K562 (cell line): ENCODE measurements around the gene USP11. TPM values are rescaled to one million over a fixed set of nuclear protein-coding genes. Genes with fewer than 3 reads are reported as not detected.

ENCODE experiments used
- ATAC-seq: fragments of 200-7000 bp; cut with Tn5 transposase; 3 replicates; pipeline ENCODE4 v1.9.1; 2020; ENCODE audit warnings: moderate library complexity
- BruUV-seq: library from RNA; stranded (reverse); fragments of 400-500 nt; replicated peaks from 2 replicates; lab custom pipeline; 2021; lab: Mats Ljungman, UMichigan
- CTCF ChIA-PET: fragments of 300-600 bp; formaldehyde crosslinking; extraction: SDS; loops from one replicate; lab custom pipeline; 2021; ENCODE audit warnings: low intra/inter-chr PET ratio; lab: Yijun Ruan, JAX
- POLR2A ChIA-PET: fragments of 300-600, 350-650 bp; sonication (Branson Sonifier 250); formaldehyde crosslinking; extraction: SDS; loops from one replicate; lab custom pipeline; 2021; ENCODE audit warnings: antibody characterized with exemption, inconsistent platforms; lab: Yijun Ruan, JAX
- DNase-seq, 4 experiments: peaks; one replicate each; pipeline versions ENCODE4 v3.0.0 to v3.0.0-alpha.2; 2011 to 2018; ENCODE audit warnings: low spot score in 3 of 4, mixed read lengths in 3 of 4; ENCODE audit errors: extremely low read depth in 1 of 4
- FAIRE-seq: peaks from 2 replicates; lab custom pipeline; 2011; peaks lifted over from hg19 to GRCh38; lab: Jason Lieb, UNC
- H2AFZ ChIP-seq: 2 replicates; pipeline ENCODE4 v1.6.0; 2011; ENCODE audit warnings: low read depth, low read length, control low read depth, inconsistent platforms
- H3K27ac ChIP-seq: fragments of 200-600 bp; 3 replicates; pipeline ENCODE4 v1.8.0; 2011; ENCODE audit warnings: low read depth, mild to moderate bottlenecking, control low read depth, inconsistent platforms, low read length, moderate library complexity, mixed read lengths; ENCODE audit errors: extremely low read depth
- H3K27me3 ChIP-seq, 2 experiments: fragments of 300-600 bp in 1 of 2; 2 replicates in 1 of 2; 3 replicates in 1 of 2; pipeline versions ENCODE4 v1.6.0 to v1.8.0; 2011; ENCODE audit warnings: inconsistent platforms in 2 of 2, low read length in 2 of 2, mild to moderate bottlenecking in 1 of 2, mixed read lengths in 1 of 2, moderate library complexity in 1 of 2; ENCODE audit not compliant: control insufficient read depth in 2 of 2, insufficient read depth in 2 of 2
- H3K36me3 ChIP-seq: fragments of 300-600 bp; 3 replicates; pipeline ENCODE4 v1.8.0; 2011; ENCODE audit warnings: mild to moderate bottlenecking, low read length, inconsistent platforms; ENCODE audit not compliant: control insufficient read depth, insufficient read depth
- H3K4me1 ChIP-seq, 2 experiments: fragments of 200-600 bp in 1 of 2; replicated peaks in 1 of 2; 2 replicates in 1 of 2; 3 replicates in 1 of 2; pipeline versions ENCODE4 v1.5.1 to v1.8.0; 2011; ENCODE audit warnings: inconsistent platforms in 2 of 2, low read length in 2 of 2, mild to moderate bottlenecking in 1 of 2, mixed read lengths in 1 of 2, moderate library complexity in 1 of 2; ENCODE audit not compliant: control insufficient read depth in 2 of 2, insufficient read depth in 2 of 2
- H3K4me2 ChIP-seq: 2 replicates; pipeline ENCODE4 v1.6.1; 2011; ENCODE audit warnings: low read length, control low read depth, inconsistent platforms, mixed read lengths; ENCODE audit not compliant: insufficient read depth
- H3K4me3 ChIP-seq: fragments of 200-600 bp; sonication (generic), shearing (Covaris generic); 2 replicates; pipeline ENCODE4 v1.5.1; 2016; ENCODE audit warnings: control low read depth, inconsistent platforms
- H3K79me2 ChIP-seq: fragments of 200-600 bp; 3 replicates; pipeline ENCODE4 v1.8.0; 2011; ENCODE audit warnings: low read length, inconsistent platforms; ENCODE audit not compliant: control insufficient read depth, insufficient read depth
- H3K9ac ChIP-seq, 2 experiments: 2 replicates each; pipeline versions ENCODE4 v1.6.0 to v1.6.1; 2011; ENCODE audit warnings: low read depth in 2 of 2, low read length in 2 of 2, control low read depth in 1 of 2, inconsistent platforms in 1 of 2, mild to moderate bottlenecking in 1 of 2, mixed read lengths in 1 of 2; ENCODE audit not compliant: insufficient read depth in 1 of 2
- H3K9me1 ChIP-seq: one replicate; pipeline ENCODE4 v1.6.0; 2011; ENCODE audit warnings: inconsistent platforms, mild to moderate bottlenecking, low read length, moderate library complexity; ENCODE audit not compliant: control insufficient read depth, insufficient read depth
- H3K9me3 ChIP-seq: replicated peaks from 2 replicates; pipeline ENCODE4 v1.5.1; 2011; ENCODE audit warnings: low read depth, low read length, inconsistent platforms; ENCODE audit not compliant: control insufficient read depth, insufficient read depth
- H4K20me1 ChIP-seq: replicated peaks from 2 replicates; pipeline ENCODE4 v1.6.1; 2011; ENCODE audit warnings: low read length, inconsistent platforms, mixed read lengths; ENCODE audit not compliant: control insufficient read depth, insufficient read depth
- CTCF ChIP-seq, 3 experiments: IDR thresholded peaks in 2 of 3; conservative IDR thresholded peaks in 1 of 3; 2 replicates each; pipeline ENCODE4 v1.5.1; 2011 to 2012; ENCODE audit warnings: low read length in 3 of 3, mild to moderate bottlenecking in 3 of 3, control low read depth in 2 of 3, improper control_type of control experiment in 1 of 3, inconsistent platforms in 1 of 3, low read depth in 1 of 3, mixed read lengths in 1 of 3, moderate library complexity in 1 of 3; ENCODE audit not compliant: insufficient read depth in 2 of 3
- DDX20 ChIP-seq: fragments of 450-650 bp; IDR thresholded peaks from 2 replicates; pipeline ENCODE4 v1.6.1; 2016; ENCODE audit warnings: missing genetic modification characterization, low read depth, mild to moderate bottlenecking, missing compliant biosample characterization, moderate library complexity
- E2F6 ChIP-seq, 2 experiments: IDR thresholded peaks; 2 replicates each; pipeline ENCODE4 v1.6.1; 2011; ENCODE audit warnings: borderline replicate concordance in 1 of 2, control low read depth in 1 of 2, low read depth in 1 of 2, low read length in 1 of 2, mild to moderate bottlenecking in 1 of 2, mixed read lengths in 1 of 2, moderate library complexity in 1 of 2; ENCODE audit not compliant: insufficient read depth in 1 of 2, insufficient read length in 1 of 2, poor library complexity in 1 of 2, severe bottlenecking in 1 of 2; ENCODE audit errors: extremely low read depth in 1 of 2
- HEY1 ChIP-seq: fragments of 250-450 bp; sonication (Bioruptor Pico); IDR thresholded peaks from 2 replicates; pipeline ENCODE4 v1.5.0; 2020; ENCODE audit warnings: mild to moderate bottlenecking, moderate library complexity, borderline replicate concordance
- WGBS: fragments of 100-300 bp; shearing (Covaris generic); methylation state at CpG from one replicate; pipeline ENCODE4 v1.1.6; 2016; ENCODE audit warnings: low coverage, mixed read lengths; ENCODE audit not compliant: insufficient coverage; ENCODE audit errors: missing lambda C conversion rate; 5-methylcytosine and 5-hydroxymethylcytosine counted together
- in situ Hi-C: fragments of 300-500 bp; cut with MboI; formaldehyde crosslinking; loops from 4 replicates; pipeline ENCODE4 v1.15.0; 2018; ENCODE audit warnings: inconsistent platforms, mixed read lengths
- intact Hi-C: fragments of 100-400 bp; cut with micrococcal nuclease; formaldehyde crosslinking; loops from 2 replicates; pipeline ENCODE4 v1.14.2; 2022
- polyA plus RNA-seq, 8 experiments: library from polyadenylated mRNA; depleted of rRNA in 4 of 8; stranded (reverse) in 5 of 8; unstranded in 3 of 8; fragments of >200 nt; fragmentation: Nextera tagmentation in 2 of 8; fragmentation: Illumina TruSeq in 1 of 8; extraction: Ambion mirVana in 2 of 8; extraction: Trizol in 1 of 8; gene quantifications; 2 replicates each; pipeline versions ENCODE4 v1.2.1 to v1.2.3, GENCODE V29; 2011 to 2014; ENCODE audit warnings: inconsistent platforms in 1 of 8, missing spikeins in 1 of 8
- total RNA-seq, 7 experiments: library from RNA; depleted of rRNA in 6 of 7; stranded (reverse); fragments of >200 nt in 6 of 7; fragmentation: Illumina TruSeq in 2 of 7; extraction: Trizol in 2 of 7; gene quantifications; 2 replicates each; pipeline versions ENCODE4 v1.2.1 to v1.2.3, GENCODE V29; 2011 to 2021; ENCODE audit warnings: low replicate concordance in 1 of 7

USP11 gene
- total and polyA plus RNA-seq, 9 of the 15 experiments (the other 6 are each of a cell fraction or from before 2014, with no cell fraction given), result 2.5 to 29.0 (median 11.7) TPM

DNA sequence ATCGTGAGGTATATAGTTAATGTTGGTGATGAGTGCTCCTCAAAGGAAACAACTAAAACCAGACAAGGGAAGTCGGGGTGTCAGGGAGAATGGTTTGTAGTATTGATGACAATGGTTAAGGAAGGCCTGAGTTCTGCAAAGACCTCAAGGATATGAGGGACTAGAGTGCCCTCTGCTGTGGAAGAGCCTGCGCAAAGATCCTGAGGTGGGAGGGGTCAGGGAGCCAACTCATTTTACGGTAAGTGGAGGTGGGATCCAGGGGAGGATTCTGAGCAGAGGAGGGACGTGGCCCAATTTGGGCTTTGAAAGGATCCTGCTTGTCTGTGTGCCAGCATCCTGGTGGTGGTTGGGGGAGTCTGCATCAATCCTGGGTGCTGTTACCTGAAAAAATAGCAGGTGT is 27.8 kb upstream of the USP11 start:
- H3K27me3 ChIP-seq, result no peaks in the 10 kb centered on the region
- WGBS, result 84% methylated on average over 4 of the region's 5 CpGs
- no peak for FAIRE-seq
- peak; percentile 78 for ATAC-seq
- intact Hi-C loops, result no loop called here
- H3K27ac ChIP-seq, result no peak overlapping the region
- TF ChIP-seq DDX20 (tag) (no peak), HEY1 (no peak), CTCF (IDR thresholded peaks at IDR 0.05 in 2 of 3, conservative IDR thresholded peaks at IDR 0.05 in 1 of 3; ENCODE audit: insufficient read depth in 2 of 3, low read depth in 1 of 3, low read length in 3 of 3) (peak in 2 of 3 experiments; percentile 21 to 26; a peak in 1 of 6 replicates), E2F6 (IDR thresholded peaks at IDR 0.05; ENCODE audit: borderline replicate concordance in 1 of 2, extremely low read depth in 1 of 2, insufficient read depth in 1 of 2, insufficient read length in 1 of 2, low read depth in 1 of 2, low read length in 1 of 2, poor library complexity in 1 of 2, severe bottlenecking in 1 of 2) (no peak)
- peaks cover 92% of the 10 kb centered on the region for H3K36me3 ChIP-seq
- no peaks in the 10 kb centered on the region for H3K9me1 ChIP-seq
- H4K20me1 ChIP-seq, result no peaks in the 10 kb centered on the region
- in situ Hi-C loops, result no loop called here
- ChIA-PET POLR2A (interaction anchor here (1.0 kb wide), 1 partner anchor 8 kb away, joined by 6 read pairs; no protein-coding TSS in a partner anchor), CTCF (no interaction called here)
- H3K9me3 ChIP-seq, result no peaks in the 10 kb centered on the region
- no peaks in the 10 kb centered on the region for H3K4me1 ChIP-seq
- no TSS peak for BruUV-seq
- DNase-seq, result peak in 1 of 4 experiments; percentile 24
- no peaks in the 10 kb centered on the region for H3K79me2 ChIP-seq
- no peak overlapping the region for H3K9ac ChIP-seq
- no peak overlapping the region for H3K4me2 ChIP-seq
- H3K4me3 ChIP-seq, result no peak overlapping the region
- H2AFZ ChIP-seq, result no peak overlapping the region
